ENCODE results near the gene ZFPM1. TPM values are rescaled to one million over a fixed set of nuclear protein-coding genes. Genes with fewer than 3 reads are reported as not detected.

ZFPM1 gene
- total RNA-seq, 1 experiment from 2014 or later = 1.2 TPM

DNA sequence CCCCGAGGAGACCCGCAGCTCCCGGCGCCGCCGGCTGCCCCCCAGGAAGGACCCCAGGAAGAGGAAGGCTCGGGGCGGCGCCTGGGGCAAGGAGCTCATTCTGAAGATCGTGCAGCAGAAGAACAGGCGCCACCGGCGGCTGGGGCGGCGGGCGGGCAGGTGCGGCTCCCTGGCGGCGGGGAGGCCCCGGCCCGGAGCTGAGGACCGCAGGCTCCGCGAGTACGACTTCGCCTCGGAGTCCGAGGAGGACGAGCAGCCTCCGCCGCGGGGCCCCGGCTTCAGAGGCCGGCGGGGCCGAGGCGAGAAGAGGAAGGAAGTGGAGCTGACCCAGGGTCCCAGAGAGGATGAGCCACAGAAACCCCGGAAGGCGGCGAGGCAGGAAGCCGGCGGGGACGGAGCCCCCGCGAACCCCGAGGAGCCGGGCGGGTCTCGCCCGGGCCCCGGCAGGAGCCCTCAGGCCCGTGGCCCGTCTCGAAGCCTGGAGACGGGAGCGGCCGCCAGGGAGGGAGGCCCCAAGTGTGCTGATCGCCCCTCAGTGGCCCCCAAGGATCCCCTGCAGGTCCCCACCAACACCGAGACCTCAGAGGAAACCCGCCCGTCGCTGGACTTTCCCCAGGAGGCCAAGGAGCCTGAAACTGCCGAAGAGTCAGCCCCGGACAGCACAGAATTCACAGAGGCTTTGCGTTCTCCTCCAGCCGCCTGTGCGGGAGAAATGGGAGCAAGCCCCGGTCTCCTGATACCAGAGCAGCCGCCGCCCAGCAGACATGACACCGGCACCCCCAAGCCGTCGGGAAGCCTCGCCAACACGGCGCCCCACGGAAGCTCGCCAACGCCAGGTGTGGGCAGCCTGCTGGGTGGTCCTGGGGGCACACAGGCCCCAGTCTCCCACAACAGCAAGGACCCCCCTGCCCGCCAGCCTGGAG lies 22.3 kb upstream of the ZFPM1 start:
- in situ Hi-C loops (cut with HindIII; ENCODE audit: low sequenced_read_pairs) = no loop called here
- DNase-seq (ENCODE audit: low spot score) = no peak

DNA sequence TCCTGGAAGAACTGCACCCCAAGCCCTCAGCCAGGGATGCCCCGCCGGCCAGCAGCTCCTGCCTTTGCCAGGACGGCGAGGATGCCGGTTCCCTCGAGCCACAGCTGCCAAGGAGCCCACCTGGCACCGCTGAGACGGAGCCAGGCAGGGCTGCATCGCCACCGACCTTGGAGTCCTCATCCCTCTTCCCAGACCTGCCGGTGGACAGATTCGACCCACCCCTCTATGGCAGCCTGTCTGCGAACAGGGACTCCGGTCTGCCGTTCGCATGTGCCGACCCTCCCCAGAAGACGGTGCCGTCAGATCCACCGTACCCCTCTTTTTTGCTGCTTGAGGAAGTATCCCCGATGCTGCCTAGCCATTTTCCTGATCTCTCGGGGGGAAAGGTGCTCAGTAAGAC lies 21.4 kb upstream of the ZFPM1 start:
- in situ Hi-C loops (cut with HindIII; ENCODE audit: low sequenced_read_pairs) = no loop called here
- no peak for DNase-seq (ENCODE audit: low spot score)

DNA sequence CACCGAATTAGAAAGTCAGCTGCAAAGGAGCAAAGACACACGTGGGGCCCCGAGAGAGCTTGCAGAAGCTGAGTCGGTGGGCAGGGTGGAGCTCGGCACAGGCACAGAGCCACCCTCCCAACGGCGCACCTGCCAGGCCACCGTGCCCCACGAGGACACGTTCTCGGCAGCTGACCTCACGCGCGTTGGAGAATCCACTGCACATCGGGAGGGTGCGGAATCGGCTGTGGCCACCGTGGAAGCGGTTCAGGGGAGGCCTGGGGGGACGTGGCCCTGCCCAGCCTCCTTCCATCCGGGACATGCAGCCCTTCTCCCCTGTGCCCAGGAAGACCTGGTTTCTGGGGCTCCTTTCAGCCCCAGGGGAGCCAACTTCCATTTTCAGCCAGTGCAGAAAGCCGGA lies 20.9 kb upstream of the ZFPM1 start:
- in situ Hi-C loops (cut with HindIII; ENCODE audit: low sequenced_read_pairs) = no loop called here
- no peak for DNase-seq (ENCODE audit: low spot score)

DNA sequence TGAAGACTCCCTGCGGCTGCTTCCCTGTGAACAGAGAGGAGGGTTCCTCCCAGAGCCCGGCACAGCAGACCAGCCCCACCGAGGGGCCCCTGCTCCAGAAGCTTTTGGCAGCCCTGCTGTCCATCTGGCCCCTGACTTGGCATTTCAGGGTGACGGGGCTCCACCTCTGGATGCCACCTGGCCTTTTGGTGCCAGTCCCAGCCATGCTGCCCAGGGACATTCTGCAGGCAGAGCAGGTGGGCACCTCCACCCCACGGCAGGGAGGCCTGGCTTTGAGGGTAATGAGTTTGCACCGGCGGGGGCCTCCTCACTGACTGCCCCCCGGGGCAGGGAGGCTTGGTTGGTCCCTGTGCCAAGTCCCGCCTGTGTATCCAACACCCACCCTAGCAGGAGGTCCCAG lies 20.3 kb upstream of the ZFPM1 start:
- DNase-seq (ENCODE audit: low spot score) = no peak
- in situ Hi-C loops (cut with HindIII; ENCODE audit: low sequenced_read_pairs) = no loop called here

DNA sequence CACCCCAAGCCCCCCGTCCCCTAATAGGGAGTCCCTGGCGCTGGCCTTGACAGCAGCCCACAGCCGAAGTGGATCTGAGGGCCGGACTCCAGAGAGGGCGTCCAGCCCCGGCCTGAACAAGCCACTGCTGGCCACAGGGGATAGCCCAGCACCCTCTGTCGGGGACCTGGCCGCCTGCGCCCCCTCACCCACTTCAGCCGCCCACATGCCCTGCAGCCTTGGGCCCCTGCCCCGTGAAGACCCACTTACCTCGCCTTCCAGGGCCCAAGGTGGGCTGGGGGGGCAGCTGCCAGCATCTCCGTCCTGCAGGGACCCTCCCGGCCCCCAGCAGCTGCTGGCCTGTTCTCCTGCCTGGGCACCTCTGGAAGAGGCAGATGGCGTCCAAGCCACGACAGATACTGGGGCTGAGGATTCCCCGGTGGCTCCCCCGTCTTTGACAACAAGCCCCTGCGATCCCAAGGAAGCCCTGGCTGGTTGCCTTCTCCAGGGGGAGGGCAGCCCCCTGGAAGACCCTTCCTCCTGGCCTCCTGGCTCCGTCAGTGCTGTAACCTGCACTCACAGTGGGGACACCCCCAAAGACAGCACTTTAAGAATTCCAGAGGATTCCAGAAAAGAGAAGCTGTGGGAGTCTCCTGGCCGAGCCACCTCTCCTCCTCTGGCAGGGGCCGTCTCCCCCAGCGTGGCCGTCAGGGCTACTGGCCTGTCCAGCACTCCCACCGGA lies 19.3 kb upstream of the ZFPM1 start:
- in situ Hi-C loops (cut with HindIII; ENCODE audit: low sequenced_read_pairs) = no loop called here
- DNase-seq (ENCODE audit: low spot score) = no peak

DNA sequence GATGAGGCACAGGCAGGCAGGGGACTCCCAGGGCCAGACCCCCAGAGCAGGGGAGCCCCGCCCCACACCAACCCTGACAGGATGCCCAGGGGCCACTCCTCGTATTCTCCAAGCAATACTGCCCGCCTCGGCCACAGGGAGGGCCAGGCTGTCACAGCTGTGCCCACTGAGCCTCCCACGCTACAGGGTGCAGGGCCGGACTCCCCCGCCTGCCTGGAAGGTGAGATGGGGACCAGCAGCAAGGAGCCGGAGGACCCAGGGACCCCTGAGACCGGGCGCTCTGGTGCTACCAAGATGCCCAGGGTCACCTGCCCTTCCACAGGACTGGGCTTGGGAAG lies 18.8 kb upstream of the ZFPM1 start:
- in situ Hi-C loops (cut with HindIII; ENCODE audit: low sequenced_read_pairs) = no loop called here
- DNase-seq (ENCODE audit: low spot score) = no peak

DNA sequence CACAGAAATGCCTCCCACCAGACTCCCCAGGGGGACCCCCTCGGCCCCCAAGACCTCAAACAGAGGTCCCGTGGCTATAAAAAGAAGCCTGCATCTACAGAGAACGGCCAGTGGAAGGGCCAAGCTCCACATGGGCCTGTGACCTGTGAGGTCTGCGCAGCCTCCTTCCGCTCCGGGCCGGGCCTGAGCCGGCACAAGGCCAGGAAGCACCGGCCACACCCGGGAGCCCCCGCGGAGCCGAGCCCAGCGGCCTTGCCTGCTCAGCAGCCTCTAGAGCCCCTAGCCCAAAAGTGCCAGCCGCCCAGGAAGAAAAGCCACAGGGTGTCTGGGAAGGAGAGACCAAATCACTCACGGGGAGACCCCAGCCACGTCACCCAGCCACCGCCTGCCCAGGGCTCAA lies 18.3 kb upstream of the ZFPM1 start:
- in situ Hi-C loops (cut with HindIII; ENCODE audit: low sequenced_read_pairs) = no loop called here
- no peak for DNase-seq (ENCODE audit: low spot score)

DNA sequence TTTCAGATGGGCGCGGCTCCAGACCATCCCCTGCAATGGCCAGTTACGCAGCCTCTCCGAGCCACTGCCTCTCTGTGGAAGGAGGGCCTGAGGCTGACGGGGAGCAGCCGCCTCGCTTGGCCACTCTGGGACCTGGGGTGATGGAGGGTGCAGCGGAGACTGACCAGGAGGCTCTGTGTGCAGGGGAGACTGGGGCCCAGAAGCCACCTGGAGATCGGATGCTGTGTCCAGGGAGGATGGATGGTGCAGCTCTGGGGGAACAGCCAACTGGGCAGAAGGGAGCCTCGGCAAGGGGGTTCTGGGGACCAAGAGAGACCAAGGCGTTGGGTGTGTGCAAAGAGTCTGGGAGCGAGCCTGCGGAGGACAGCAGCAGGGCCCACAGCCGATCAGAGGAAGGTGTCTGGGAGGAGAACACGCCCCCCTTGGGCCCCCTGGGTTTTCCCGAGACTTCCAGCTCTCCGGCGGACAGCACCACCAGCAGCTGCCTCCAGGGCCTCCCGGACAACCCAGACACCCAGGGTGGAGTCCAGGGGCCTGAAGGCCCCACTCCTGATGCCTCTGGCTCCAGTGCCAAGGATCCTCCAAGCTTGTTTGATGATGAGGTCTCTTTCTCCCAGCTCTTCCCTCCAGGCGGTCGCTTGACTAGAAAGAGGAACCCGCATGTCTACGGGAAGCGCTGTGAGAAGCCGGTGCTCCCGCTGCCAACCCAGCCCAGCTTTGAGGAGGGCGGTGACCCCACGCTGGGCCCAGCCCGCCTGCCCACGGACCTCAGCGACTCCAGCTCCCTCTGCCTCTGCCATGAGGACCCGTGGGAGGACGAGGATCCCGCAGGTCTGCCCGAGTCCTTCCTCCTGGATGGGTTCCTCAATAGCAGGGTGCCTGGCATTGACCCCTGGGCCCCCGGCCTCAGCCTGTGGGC lies 17.4 kb upstream of the ZFPM1 start:
- no peak for DNase-seq (ENCODE audit: low spot score)
- in situ Hi-C loops (cut with HindIII; ENCODE audit: low sequenced_read_pairs) = no loop called here

DNA sequence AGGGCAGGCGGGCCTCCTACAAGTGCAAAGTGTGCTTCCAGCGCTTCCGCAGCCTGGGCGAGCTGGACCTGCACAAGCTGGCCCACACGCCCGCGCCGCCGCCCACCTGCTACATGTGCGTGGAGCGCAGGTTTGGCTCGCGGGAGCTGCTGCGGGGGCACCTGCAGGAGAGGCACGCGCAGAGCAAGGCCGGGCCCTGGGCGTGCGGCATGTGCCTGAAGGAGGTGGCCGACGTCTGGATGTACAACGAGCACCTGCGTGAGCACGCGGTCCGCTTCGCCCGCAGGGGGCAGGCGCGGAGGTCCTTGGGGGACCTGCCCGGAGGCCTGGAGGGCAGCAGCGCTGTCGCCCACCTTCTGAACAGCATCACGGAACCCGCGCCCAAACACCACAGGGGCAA lies 16.3 kb upstream of the ZFPM1 start:
- DNase-seq (ENCODE audit: low spot score) = no peak
- in situ Hi-C loops (cut with HindIII; ENCODE audit: low sequenced_read_pairs) = no loop called here

DNA sequence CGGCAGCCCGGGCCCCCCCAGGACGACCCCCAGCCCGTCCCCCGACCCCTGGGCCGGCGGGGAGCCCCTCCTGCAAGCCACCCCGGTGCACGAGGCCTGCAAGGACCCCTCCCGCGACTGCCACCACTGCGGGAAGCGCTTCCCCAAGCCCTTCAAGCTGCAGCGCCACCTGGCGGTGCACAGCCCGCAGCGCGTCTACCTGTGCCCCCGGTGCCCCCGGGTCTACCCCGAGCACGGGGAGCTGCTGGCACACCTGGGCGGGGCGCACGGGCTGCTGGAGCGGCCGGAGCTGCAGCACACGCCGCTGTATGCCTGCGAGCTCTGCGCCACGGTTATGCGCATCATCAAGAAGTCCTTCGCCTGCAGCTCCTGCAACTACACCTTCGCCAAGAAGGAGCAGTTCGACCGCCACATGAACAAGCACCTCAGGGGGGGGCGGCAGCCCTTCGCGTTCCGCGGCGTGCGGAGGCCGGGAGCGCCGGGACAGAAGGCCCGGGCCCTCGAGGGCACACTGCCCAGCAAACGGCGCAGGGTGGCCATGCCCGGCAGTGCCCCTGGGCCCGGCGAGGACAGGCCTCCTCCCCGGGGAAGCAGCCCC lies 15.6 kb upstream of the ZFPM1 start:
- DNase-seq (ENCODE audit: low spot score) = peak; percentile 47
- in situ Hi-C loops (cut with HindIII; ENCODE audit: low sequenced_read_pairs) = no loop called here

DNA sequence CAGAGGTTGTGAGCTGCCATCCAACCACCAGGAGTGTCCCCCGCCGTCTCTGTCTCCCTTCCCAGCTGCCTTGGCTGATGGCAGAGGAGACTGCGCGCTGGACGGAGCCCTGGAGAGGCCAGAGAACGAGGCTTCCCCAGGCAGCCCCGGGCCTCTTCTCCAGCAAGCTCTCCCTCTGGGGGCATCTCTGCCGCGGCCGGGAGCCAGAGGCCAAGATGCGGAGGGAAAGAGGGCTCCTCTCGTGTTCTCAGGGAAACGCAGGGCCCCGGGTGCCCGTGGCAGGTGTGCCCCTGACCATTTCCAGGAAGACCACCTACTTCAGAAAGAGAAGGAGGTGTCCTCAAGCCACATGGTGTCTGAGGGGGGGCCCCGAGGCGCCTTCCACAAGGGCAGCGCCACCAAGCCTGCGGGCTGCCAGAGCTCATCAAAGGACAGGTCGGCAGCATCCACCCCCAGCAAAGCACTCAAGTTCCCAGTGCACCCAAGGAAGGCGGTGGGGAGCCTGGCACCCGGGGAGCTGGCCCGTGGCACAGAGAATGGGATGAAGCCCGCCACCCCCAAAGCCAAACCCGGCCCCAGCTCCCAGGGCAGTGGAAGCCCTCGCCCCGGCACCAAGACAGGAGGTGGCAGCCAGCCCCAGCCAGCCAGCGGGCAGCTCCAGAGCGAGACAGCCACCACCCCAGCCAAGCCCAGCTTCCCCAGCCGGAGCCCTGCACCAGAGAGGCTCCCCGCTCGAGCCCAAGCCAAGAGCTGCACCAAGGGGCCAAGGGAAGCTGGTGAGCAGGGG lies 14.8 kb upstream of the ZFPM1 start:
- in situ Hi-C loops (cut with HindIII; ENCODE audit: low sequenced_read_pairs) = no loop called here
- no peak for DNase-seq (ENCODE audit: low spot score)

DNA sequence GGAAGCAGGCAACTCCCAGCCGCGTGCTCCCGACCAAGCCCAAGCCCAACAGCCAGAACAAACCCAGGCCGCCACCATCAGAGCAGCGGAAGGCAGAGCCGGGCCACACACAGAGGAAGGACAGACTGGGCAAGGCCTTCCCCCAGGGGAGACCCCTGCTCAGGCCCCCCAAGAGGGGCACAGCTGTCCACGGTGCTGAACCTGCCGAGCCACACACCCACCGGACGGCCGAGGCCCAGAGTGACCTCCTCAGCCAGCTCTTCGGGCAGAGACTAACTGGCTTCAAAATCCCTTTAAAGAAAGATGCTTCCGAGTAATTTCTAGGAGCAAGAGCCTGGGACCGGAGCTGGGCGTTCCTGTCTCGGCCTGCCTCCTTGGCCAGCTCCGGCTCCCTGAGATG lies 14.1 kb upstream of the ZFPM1 start:
- in situ Hi-C loops (cut with HindIII; ENCODE audit: low sequenced_read_pairs) = no loop called here
- no peak for DNase-seq (ENCODE audit: low spot score)

DNA sequence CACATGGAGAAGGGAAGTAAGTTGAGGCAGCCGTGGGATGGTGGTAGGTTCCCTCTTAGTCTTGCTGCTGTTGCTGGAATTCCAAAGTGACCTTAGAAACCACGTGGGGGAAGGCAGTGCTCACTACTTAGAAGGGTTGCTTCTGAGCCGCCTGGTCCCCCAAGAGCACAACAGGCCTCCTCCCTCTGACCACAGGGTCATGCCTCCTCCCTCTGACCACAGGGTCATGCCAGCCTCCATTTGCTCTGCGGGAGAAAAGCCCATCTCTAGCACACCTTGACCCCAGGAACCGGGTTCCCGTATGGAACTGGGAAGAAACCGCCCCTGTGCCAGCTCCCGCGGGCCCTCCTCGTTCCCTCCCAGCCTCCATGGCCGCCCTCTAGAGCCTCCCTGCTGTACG lies 13.4 kb upstream of the ZFPM1 start:
- no peak for DNase-seq (ENCODE audit: low spot score)
- in situ Hi-C loops (cut with HindIII; ENCODE audit: low sequenced_read_pairs) = no loop called here

DNA sequence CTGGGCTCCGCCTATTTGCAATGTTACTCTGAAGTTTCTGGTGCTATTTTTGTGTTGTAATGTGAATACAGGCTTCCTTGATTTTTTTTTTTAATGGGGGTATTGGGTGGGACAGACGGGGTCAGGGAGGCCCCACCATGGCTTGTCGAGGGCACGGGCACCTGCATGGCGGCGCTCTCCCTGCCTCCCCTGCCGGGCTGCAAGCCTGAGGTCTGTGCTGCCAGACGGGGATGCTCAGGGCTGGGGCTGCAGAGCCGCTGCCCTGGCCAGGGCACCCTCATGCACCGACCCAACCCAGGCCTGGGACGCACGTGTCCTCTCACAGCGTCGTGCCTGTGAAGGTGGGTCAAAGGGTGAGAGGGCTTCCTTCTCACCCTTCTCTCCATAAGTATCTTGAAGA lies 13.0 kb upstream of the ZFPM1 start:
- in situ Hi-C loops (cut with HindIII; ENCODE audit: low sequenced_read_pairs) = no loop called here
- no peak for DNase-seq (ENCODE audit: low spot score)

DNA sequence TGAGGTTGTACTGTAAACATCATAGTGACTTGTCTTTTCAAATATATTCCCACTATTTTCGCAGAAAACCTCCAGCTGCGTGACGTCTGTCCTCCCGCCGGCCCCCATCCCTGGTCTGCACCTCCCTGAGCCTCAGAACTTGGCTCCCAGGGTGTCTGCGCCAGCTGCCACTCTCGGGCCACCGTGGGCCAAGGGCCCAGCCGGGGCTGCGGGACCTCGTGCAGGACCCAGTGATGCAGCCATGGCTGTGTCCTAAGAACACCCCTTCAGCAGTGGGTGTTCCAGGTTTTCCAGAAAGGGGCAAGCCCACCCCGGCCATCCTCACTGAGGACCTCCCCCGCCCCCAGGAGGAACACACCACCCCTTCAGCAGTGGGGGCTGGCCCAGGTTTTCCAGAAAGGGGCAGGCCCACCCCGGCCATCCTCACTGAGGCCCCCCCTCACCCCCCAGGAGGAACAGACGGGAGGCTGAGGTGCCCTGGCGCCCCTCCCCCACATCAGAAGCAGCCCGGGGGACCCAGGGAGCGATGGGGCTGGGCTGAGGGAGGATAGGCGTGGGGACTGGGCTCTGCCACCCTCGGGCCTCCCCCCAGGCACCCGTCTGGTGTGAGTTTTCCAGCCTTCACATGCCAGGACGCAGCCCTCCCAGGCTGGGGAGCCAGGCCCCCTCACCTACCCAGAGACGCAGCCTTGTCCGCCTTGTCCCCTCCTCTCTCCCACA lies 12.2 kb upstream of the ZFPM1 start:
- DNase-seq (ENCODE audit: low spot score) = no peak
- in situ Hi-C loops (cut with HindIII; ENCODE audit: low sequenced_read_pairs) = no loop called here

DNA sequence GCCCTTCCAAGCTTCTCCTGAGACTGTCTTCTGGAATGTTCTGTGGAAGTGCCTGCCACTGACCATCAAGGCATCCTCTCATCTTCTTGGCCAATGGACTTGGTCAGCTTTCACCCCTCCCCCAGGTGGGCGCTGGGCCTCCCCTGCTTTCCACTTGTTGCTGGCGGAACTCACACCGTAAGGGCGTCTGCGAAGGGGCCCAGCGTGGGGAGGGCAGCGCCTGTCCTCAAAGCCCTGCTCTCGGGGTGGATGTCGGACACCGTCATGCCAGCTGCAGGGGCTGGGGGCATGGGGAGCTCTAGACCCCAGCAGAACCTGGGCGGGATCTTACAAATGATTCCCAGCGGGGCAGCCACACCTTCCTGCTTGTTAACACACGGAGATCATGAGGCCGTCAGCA lies 11.6 kb upstream of the ZFPM1 start:
- in situ Hi-C loops (cut with HindIII; ENCODE audit: low sequenced_read_pairs) = no loop called here
- DNase-seq (ENCODE audit: low spot score) = no peak

DNA sequence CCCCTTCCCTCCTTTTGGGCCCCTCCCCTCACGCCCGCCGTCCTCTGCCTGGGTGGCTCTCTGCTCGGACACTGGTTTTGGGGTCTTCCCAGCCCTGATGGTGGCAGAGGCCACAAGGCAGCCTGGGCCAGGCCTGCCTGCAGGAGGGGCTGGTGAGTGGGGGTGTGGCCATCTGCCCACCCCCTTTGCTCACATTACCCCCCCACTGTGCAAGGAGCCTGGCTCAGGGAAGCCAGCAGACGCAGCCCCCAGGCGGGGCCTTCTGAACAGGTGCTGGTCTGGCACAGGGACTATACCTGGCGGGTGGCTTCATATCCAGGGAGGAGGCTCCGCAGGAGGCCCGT lies 10.7 kb upstream of the ZFPM1 start:
- in situ Hi-C loops (cut with HindIII; ENCODE audit: low sequenced_read_pairs) = no loop called here

More for the DNA sequence above, 10.7 kb upstream of the ZFPM1 start:
- no peak for DNase-seq (ENCODE audit: low spot score)
